Activated CD4-positive, alpha-beta T cell treated with anti-CD3 and anti-CD28 coated beads, Interleukin-10, Interleukin-2, amounts not matched to agents 100 ng/mL and 50 ng/mL, durations not matched to agents 16 hours and 8 hours (primary cell): ENCODE results near the gene IQSEC1.

Experiments
- DNase-seq: peaks from one replicate; pipeline ENCODE4 v3.0.0-alpha.2; 2020

Gene IQSEC1

GRCh38 chr3:13106308-13107001 is 33.2 kb upstream of the IQSEC1 start:
- no peak for DNase-seq

GRCh38 chr3:13105896-13106250 is 32.6 kb upstream of the IQSEC1 start:
- no peak for DNase-seq

- DNase-seq: no peak
These were observed 32.1 kb upstream of the IQSEC1 start for GRCh38 chr3:13105181-13105895.

GRCh38 chr3:13104511-13104910 is 31.3 kb upstream of the IQSEC1 start:
- no peak for DNase-seq

- DNase-seq: no peak
These were observed 30.3 kb upstream of the IQSEC1 start for GRCh38 chr3:13103416-13104058.

GRCh38 chr3:13102386-13103345 is 29.4 kb upstream of the IQSEC1 start:
- no peak for DNase-seq

GRCh38 chr3:13099707-13100106 is 26.5 kb upstream of the IQSEC1 start:
- DNase-seq: no peak

GRCh38 chr3:13098192-13098988 is 25.2 kb upstream of the IQSEC1 start:
- DNase-seq: no peak

- no peak for DNase-seq
These were observed 23.1 kb upstream of the IQSEC1 start for GRCh38 chr3:13096356-13096755.

- no peak for DNase-seq
These were observed 22.2 kb upstream of the IQSEC1 start for GRCh38 chr3:13095408-13095937.

- DNase-seq: no peak
These were observed 20.5 kb upstream of the IQSEC1 start for GRCh38 chr3:13093687-13094086.

GRCh38 chr3:13092621-13093617 is 19.7 kb upstream of the IQSEC1 start:
- no peak for DNase-seq

GRCh38 chr3:13091898-13092611 is 18.8 kb upstream of the IQSEC1 start:
- DNase-seq: peak; percentile 79

- DNase-seq: no peak
These were observed 15.1 kb upstream of the IQSEC1 start for GRCh38 chr3:13088028-13089006.

- DNase-seq: no peak
These were observed 14.2 kb upstream of the IQSEC1 start for GRCh38 chr3:13087320-13087990.

- no peak for DNase-seq
These were observed 13.3 kb upstream of the IQSEC1 start for GRCh38 chr3:13086531-13086981.

- DNase-seq: no peak
These were observed 12.6 kb upstream of the IQSEC1 start for GRCh38 chr3:13085846-13086179.
